GM15510 (cell line): Measurements from ENCODE around the gene GCN1.

Source experiments
- POLR2A ChIP-seq: IDR thresholded peaks from 3 replicates; pipeline ENCODE4 v1.6.1; 2011; ENCODE audit warnings: borderline replicate concordance; ENCODE audit not compliant: insufficient read length; ENCODE audit errors: extremely low read depth

Gene GCN1

DNA sequence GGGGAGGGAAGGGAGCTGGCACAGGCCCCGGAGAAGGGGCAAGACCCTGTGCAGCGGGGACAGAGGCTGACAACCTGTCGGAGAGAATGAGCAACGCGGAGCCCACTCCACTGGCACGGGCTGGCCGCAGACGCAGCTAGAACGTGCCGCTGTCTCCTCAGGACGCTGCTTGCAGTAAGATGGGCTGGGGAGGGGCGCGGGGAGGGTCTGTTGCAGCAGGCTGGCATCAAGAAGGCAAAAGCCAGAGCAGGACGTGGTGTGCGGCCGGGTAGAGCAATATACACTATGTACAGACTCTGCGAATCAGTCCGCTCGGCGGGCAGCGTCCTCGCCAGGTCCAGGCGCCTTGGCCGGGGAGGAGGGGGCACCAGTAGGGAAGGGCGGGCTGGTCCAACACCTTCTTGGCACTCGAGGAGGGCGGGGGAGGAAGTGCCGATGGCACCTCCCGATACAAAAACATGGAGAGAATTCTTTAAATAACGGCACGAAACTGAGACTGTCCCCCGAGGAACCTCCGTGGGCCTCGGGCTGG, 97.8 kb downstream of the GCN1 start:
- no peak for TF ChIP-seq POLR2A

DNA sequence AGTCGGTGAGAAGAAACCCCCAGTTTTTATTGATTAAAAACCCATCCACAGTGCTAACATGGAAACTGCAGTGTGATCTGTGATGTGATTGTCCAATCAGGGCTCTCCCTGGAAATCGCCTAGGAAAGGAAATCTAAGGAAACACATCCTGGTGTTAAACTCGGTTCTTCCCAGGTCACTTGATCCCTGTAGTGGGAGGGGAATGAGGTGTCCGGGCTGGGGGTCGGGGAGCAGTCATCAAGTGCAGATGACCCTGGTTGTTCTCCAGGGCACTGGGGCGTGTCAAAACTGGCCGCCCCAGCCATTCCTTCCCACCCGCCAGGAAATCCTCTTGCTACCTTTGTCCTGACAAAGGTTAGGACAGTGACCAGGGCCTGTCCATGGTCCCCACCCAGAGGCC, 98.8 kb downstream of the GCN1 start:
- TF ChIP-seq POLR2A = no peak

GRCh38 chr12:120095331-120095730, 99.2 kb downstream of the GCN1 start:
- TF ChIP-seq POLR2A = no peak

DNA sequence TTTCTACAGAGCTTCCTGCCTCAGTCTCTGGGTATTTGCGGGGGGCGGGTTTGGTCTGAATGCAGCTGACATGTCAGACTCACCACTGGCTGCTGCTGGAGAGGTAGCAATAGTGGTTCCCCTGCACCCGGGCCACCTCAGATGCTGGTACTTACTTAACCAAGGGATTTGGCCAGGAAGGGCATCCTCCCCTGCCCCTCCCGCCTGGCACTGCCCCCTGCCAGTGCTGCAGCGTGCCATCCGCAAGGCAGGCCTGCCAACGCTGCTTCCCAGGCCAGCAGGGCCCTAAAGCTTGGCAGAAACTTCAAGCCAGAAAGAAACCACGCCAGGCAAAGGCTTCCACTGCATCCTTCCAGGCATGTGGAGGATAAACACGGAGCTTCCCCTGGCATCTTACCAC, 100.0 kb downstream of the GCN1 start:
- no peak for TF ChIP-seq POLR2A

DNA sequence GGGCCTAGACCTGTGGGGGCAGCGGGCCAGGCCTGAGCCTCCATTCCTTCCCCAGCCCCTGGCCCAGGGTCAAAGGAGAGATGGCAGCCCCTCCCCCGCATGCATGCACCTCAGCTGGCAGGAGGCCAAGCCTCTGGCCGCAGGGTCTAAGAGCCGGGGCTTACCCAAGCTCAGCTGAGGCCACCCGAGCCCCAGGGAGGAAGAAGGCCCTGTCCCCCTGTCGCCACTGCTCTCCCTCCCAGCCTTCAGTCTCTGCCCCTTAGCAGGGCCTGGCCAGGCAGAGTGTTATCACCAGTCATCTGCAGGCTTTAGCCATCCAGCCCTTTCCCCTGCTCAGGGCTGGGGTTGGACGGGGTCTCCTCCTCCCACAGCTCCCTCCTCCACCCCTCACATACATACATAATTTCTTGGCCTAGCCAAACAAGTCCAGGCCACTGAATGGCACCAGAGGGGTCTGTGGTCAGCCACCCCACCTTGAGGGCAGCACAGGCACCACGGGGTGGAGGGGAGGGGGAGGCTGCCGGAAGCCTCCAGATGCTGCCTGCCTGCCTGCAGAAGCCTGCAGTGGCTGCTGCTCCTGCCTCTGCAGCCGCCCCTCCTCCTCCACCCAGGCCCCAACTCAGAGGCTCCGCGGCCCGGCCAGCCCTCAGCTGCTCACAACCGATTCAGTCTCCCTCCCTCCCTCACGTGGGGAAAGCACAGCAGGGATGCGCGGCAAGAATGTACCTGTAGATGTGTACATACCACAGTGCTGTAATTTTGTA, 100.7 kb downstream of the GCN1 start:
- TF ChIP-seq POLR2A = no peak

DNA sequence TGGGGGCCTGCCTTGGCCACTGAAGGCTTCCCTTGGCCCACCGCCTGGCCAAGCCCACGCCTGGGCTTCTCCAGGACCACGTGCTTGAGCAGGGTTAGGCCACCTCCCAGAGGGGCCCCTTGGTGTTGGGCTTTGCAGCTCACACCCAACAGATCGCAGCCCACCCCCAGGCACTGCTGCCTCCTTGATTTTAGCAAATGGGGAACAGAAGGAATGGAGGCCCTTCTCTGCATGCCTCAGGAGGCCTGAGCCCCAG, 101.3 kb downstream of the GCN1 start:
- TF ChIP-seq POLR2A = no peak

DNA sequence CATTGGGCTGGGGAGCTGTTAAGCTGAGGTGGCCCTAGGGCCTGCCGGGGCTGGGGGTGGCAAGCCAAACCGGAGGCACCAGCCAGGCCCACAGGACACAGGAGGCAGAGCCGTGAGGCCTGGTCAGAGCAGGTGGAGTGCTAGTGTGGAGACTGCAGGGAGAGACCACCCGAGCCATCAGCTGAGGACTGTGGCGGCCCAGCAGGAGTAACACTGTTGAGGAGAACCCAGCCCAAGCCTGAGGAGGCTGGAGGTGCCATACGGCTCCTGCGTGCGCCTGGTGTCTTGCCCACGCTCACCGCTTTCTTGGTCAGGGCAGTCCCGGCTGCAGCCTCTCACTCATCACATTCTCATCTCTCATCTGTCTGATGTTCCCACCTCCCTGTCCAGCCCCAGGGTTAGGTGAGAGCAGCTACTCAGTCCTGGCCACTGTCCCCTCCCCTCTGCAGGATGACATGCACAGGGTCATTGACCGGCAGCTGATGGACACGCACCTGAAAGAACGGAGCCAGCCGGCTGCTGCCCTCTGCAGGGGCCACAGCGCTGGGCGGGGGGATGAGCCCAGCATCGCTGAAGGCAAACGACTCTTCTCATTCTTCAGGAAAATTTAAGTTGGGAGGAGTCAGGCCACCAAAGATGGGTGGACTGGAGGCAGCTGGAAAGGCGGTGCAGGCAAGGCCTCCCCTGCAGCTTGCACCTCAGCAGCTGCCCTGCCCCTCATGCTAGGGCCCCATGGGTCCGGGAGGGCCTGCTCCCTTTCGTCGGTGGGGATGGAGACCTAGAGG, 101.8 kb downstream of the GCN1 start:
- no peak for TF ChIP-seq POLR2A

- no peak for TF ChIP-seq POLR2A
These were observed 103.0 kb downstream of the GCN1 start for GRCh38 chr12:120091371-120092090.

DNA sequence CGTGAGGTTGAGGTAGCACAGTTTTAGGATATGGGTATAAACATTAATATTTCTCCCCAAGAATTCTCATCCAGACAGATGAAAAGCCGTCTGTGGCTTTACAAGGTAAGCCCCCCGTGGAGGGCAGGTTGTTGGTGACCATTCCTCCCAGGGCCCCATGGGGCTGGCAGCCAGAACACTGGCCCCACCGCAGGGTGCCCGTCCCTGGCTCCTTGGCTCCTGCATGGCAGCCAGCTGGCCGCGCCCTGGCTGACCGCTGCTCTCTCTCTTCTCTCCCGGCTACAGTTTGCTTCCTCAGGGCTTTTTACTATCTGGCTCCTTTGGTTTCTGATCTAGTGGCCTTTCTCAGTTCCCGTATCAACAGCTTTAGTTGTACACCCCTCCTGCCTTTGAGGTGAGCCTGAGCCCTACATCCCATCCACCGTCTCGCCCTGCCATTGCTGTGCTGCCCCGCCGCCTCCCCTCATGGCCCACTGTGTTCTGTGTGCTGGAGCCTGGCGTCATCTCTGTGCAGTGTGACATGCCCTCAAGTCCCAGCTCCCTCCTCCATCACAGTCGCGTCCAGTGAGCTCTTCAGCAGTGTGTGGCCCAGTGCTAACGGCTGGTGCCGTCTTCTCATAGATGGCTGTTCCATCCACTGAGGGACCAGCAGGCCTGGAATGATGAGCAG, 103.8 kb downstream of the GCN1 start:
- TF ChIP-seq POLR2A = no peak

DNA sequence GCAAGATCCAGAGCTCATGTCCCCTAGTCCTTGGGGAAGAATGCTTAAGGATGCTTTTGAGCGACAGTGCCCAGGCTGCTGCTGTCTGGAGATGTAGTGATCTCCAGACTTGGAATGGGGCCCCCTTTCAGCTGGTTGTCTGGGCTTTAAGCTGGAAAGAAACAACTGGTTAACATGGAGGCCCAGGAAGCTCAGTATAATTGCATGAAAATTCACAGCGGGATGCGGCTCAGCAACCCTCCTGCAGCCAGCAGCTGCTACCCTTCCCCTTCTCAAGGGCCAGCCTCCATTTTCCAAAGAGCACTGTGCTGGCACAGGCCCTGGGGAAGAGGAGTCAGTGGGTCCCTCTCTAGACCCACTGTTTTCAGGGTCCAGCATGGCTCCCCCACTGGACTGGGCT, 104.3 kb downstream of the GCN1 start:
- TF ChIP-seq POLR2A = no peak

- no peak for TF ChIP-seq POLR2A
These were observed 104.7 kb downstream of the GCN1 start for GRCh38 chr12:120089796-120090195.

DNA sequence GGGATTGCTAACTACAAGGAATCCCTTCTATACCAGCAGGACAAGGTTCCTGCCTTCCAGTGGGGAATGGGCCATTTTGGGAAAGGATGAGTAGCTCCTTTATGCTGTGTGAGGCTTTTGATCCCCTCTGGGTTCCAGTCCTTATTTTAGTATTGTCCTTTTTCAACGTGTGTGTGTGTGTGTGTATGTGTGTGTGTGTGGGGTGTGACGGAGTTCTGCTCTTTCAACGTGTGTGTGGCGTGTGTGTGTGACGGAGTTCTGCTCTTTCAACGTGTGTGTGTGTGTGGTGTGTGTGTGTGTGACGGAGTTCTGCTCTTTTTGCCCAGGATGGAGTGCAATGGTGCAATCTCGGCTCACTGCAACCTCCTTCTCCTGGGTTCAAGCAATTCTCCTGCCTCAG, 105.4 kb downstream of the GCN1 start:
- TF ChIP-seq POLR2A = no peak

DNA sequence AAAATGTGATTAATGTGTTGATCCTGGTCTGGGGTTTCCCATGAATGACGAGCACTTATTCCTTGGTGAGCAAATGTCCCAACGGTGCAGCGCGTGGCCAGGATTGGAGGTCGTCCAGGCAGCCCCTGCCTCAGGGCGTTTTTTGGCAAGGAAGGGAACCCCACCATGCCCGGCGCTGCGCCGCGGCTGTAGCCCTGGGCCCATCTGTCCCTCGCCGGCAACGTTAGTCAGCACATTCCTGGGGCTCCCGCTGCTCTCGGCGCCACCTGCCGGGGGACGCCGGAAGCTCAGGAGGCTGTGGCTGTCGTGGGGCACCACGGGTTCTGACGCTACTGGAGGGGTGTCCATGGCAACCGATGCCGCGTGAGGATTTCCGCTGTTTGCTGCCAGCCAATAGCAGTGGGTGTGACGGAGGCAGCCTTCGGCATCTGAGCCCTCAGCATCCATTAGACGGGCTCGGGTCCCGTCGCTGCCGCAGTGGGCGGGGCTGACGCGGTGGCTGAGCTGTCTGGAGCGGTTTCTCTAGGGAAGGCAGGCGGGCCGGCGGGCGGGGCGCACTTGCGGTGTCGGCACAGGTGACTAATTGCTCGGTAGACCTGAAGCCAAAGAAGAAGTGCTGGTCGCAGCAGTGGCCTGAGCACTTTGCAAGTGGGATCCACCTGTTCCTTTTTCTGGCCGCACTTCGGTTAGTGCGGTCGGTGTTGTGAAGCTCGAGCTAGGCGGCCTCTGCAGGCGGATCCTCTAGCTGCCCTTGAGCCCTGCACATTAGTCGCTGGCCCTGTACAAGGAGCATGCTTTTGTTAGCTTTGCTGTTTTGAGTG, 107.5 kb downstream of the GCN1 start:
- no peak for TF ChIP-seq POLR2A
